K562 (cell line): ENCODE data around the gene SP6. TPM values are rescaled to one million over a fixed set of nuclear protein-coding genes. Genes with fewer than 3 reads are reported as not detected.

Experiments used
- FOXJ3 ChIP-seq: sonication (generic); formaldehyde crosslinking; IDR thresholded peaks from 2 replicates; pipeline ENCODE4 v1.4.0; 2020; ENCODE audit warnings: mild to moderate bottlenecking, missing genetic modification reagents
- MAFK ChIP-seq: IDR thresholded peaks from 2 replicates; pipeline ENCODE4 v1.6.1; 2011; ENCODE audit warnings: low read length, improper control_type of control experiment
- NFYB ChIP-seq: IDR thresholded peaks from 2 replicates; pipeline ENCODE4 v1.6.1; 2011; ENCODE audit warnings: mild to moderate bottlenecking, moderate library complexity; ENCODE audit not compliant: insufficient read length; ENCODE audit errors: extremely low read depth
- PCBP1 ChIP-seq: fragments of 200-400 bp; formaldehyde crosslinking; IDR thresholded peaks from 2 replicates; pipeline ENCODE4 v1.6.1; 2018; ENCODE audit warnings: mild to moderate bottlenecking, low read depth, low read length; ENCODE audit not compliant: poor library complexity, severe bottlenecking
- PCBP2 ChIP-seq: fragments of 200-400 bp; formaldehyde crosslinking; IDR thresholded peaks from 2 replicates; pipeline ENCODE4 v1.6.1; 2018; ENCODE audit warnings: low read length, low read depth, mild to moderate bottlenecking, moderate library complexity; ENCODE audit not compliant: poor library complexity, severe bottlenecking
- PHB2 ChIP-seq: fragments of 450-650 bp; IDR thresholded peaks from 2 replicates; pipeline ENCODE4 v1.6.1; 2017; ENCODE audit warnings: low read depth
- PHTF2 ChIP-seq: fragments of 250-450 bp; sonication (Bioruptor Pico); IDR thresholded peaks from 2 replicates; pipeline ENCODE4 v1.5.0; 2021; ENCODE audit warnings: mild to moderate bottlenecking
- POLR3A ChIP-seq: IDR thresholded peaks from 2 replicates; pipeline ENCODE4 v1.6.1; 2011; ENCODE audit warnings: borderline replicate concordance, mild to moderate bottlenecking, moderate library complexity; ENCODE audit not compliant: insufficient read length, insufficient read depth; ENCODE audit errors: extremely low read depth
- SLC30A9 ChIP-seq: fragments of 250-450 bp; sonication (Bioruptor Pico); IDR thresholded peaks from 2 replicates; pipeline ENCODE4 v1.8.0; 2022; ENCODE audit warnings: mild to moderate bottlenecking, moderate library complexity
- SUPT5H ChIP-seq: fragments of 450-650 bp; IDR thresholded peaks from 2 replicates; pipeline ENCODE4 v1.6.1; 2016
- TAL1 ChIP-seq: fragments of 450-650 bp; IDR thresholded peaks from 2 replicates; pipeline ENCODE4 v1.6.1; 2016; ENCODE audit warnings: mild to moderate bottlenecking
- TFAM ChIP-seq: fragments of 250-450 bp; sonication (Bioruptor Pico); conservative IDR thresholded peaks from 2 replicates; pipeline ENCODE4 v1.5.0; 2021; ENCODE audit warnings: mild to moderate bottlenecking, moderate library complexity
- ZNF146 ChIP-seq: IDR thresholded peaks from one replicate; pipeline ENCODE4 v1.6.1; 2018; ENCODE audit warnings: missing compliant biosample characterization; ENCODE audit not compliant: unreplicated experiment
- polyA plus RNA-seq, 8 experiments: library from polyadenylated mRNA; depleted of rRNA in 4 of 8; stranded (reverse) in 5 of 8; unstranded in 3 of 8; fragments of >200 nt; fragmentation: Nextera tagmentation in 2 of 8; fragmentation: Illumina TruSeq in 1 of 8; extraction: Ambion mirVana in 2 of 8; extraction: Trizol in 1 of 8; gene quantifications; 2 replicates each; pipeline versions ENCODE4 v1.2.1 to v1.2.3, GENCODE V29; 2011 to 2014; ENCODE audit warnings: inconsistent platforms in 1 of 8, missing spikeins in 1 of 8
- total RNA-seq, 7 experiments: library from RNA; depleted of rRNA in 6 of 7; stranded (reverse); fragments of >200 nt in 6 of 7; fragmentation: Illumina TruSeq in 2 of 7; extraction: Trizol in 2 of 7; gene quantifications; 2 replicates each; pipeline versions ENCODE4 v1.2.1 to v1.2.3, GENCODE V29; 2011 to 2021; ENCODE audit warnings: low replicate concordance in 1 of 7
- TF ChIP-seq, protein P1 (sequence below), 2 experiments: fragments of 450-650 bp in 1 of 2; IDR thresholded peaks; 2 replicates each; pipeline ENCODE4 v1.6.1; 2011 to 2017; ENCODE audit warnings: low read depth in 2 of 2, antibody characterized with exemption in 1 of 2, borderline replicate concordance in 1 of 2, low read length in 1 of 2, mild to moderate bottlenecking in 1 of 2, mixed read lengths in 1 of 2; ENCODE audit not compliant: control insufficient read depth in 1 of 2
- TF ChIP-seq, protein P2 (sequence below): fragments of 250-450 bp; sonication (Bioruptor Pico); IDR thresholded peaks from 2 replicates; pipeline ENCODE4 v1.8.0; 2022; ENCODE audit warnings: moderate library complexity, mild to moderate bottlenecking, inconsistent platforms
- TF ChIP-seq, protein P3 (sequence below): sonication (generic); formaldehyde crosslinking; IDR thresholded peaks from 2 replicates; pipeline ENCODE4 v1.8.0; 2022; ENCODE audit warnings: mild to moderate bottlenecking, missing genetic modification reagents
- TF ChIP-seq, protein P4 (sequence below): fragments of 150-350 bp; conservative IDR thresholded peaks from 2 replicates; pipeline ENCODE4 v1.6.1; 2014; ENCODE audit warnings: low read length
- TF ChIP-seq, protein P5 (sequence below): fragments of 250-450 bp; sonication (Bioruptor Pico); IDR thresholded peaks from 2 replicates; pipeline ENCODE4 v1.5.0; 2020; ENCODE audit warnings: mild to moderate bottlenecking

SP6 gene
- total and polyA plus RNA-seq, 9 of the 15 experiments (the other 6 are each of a cell fraction or from before 2014, with no cell fraction given) = 0.11 to 7.9 (median 2.2) TPM

DNA sequence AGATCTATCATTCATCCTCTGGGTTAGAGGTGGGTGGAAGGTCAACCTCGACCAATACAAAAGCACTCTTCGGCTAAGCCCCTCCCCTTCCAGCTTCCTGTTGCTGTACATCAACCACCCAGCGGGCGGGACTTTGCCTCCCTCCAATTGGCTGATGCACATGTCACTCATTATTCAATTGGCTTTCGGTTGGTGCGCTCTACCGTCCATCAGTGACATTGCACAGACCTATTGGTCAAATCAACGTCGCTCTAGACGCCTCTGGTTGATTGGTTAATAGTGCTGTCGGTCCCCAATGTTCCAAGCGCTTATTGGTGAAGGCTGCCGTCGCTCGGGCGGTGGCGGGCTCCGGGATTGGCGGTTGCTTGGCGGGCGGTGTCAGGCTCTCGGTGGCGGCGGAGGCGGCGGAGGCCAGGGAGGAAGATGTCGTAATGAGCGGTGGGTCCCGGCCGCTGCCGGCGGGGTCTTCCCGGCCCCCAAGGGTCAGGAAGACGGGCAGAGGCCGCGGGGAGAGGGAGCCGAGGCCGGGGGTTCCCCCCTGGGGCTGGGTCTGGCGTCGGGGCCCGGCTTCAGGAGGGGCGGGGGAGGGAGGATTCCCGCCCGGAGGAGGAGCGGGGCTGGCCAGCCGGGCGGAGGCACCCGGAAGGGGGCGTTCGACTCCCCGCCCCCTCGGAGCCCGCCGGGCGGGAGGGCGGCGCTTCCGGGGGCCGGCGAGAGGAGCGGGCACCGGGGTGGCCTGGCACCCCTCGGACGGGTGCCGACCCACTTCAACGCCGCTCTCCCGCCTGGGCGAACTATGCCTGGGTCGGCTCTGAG is 45.1 kb upstream of the SP6 start, which contains the start of gene SP2 (continued):
- TF ChIP-seq ZNF146 (CRISPR knock-in tag) (no peak), TAL1 (no peak), FOXJ3 (CRISPR knock-in tag) (no peak), SLC30A9 (CRISPR knock-in tag) (no peak), SUPT5H (peak; percentile 63), PCBP2 (no peak), MAFK (no peak), POLR3A (no peak), PHTF2 (no peak), TFAM (CRISPR knock-in tag) (no peak), PCBP1 (peak; percentile 96), PHB2 (no peak), NFYB (peak; percentile 99)
- TF ChIP-seq, protein P1, sequence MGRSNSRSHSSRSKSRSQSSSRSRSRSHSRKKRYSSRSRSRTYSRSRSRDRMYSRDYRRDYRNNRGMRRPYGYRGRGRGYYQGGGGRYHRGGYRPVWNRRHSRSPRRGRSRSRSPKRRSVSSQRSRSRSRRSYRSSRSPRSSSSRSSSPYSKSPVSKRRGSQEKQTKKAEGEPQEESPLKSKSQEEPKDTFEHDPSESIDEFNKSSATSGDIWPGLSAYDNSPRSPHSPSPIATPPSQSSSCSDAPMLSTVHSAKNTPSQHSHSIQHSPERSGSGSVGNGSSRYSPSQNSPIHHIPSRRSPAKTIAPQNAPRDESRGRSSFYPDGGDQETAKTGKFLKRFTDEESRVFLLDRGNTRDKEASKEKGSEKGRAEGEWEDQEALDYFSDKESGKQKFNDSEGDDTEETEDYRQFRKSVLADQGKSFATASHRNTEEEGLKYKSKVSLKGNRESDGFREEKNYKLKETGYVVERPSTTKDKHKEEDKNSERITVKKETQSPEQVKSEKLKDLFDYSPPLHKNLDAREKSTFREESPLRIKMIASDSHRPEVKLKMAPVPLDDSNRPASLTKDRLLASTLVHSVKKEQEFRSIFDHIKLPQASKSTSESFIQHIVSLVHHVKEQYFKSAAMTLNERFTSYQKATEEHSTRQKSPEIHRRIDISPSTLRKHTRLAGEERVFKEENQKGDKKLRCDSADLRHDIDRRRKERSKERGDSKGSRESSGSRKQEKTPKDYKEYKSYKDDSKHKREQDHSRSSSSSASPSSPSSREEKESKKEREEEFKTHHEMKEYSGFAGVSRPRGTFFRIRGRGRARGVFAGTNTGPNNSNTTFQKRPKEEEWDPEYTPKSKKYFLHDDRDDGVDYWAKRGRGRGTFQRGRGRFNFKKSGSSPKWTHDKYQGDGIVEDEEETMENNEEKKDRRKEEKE (IDR thresholded peaks at IDR 0.05; ENCODE audit: borderline replicate concordance in 1 of 2, control insufficient read depth in 1 of 2, low read depth in 2 of 2, low read length in 1 of 2) = no peak
- TF ChIP-seq, protein P2, sequence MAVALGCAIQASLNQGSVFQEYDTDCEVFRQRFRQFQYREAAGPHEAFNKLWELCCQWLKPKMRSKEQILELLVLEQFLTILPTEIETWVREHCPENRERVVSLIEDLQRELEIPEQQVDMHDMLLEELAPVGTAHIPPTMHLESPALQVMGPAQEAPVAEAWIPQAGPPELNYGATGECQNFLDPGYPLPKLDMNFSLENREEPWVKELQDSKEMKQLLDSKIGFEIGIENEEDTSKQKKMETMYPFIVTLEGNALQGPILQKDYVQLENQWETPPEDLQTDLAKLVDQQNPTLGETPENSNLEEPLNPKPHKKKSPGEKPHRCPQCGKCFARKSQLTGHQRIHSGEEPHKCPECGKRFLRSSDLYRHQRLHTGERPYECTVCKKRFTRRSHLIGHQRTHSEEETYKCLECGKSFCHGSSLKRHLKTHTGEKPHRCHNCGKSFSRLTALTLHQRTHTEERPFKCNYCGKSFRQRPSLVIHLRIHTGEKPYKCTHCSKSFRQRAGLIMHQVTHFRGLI (CRISPR knock-in tag) = no peak
- TF ChIP-seq, protein P3, sequence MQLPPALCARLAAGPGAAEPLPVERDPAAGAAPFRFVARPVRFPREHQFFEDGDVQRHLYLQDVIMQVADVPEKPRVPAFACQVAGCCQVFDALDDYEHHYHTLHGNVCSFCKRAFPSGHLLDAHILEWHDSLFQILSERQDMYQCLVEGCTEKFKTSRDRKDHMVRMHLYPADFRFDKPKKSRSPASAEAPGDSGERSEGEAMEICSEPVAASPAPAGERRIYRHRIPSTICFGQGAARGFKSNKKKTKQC (CRISPR knock-in tag) = 0 out of 2 replicates have a peak, but pooled peaks have one; percentile 39
- TF ChIP-seq, protein P4, sequence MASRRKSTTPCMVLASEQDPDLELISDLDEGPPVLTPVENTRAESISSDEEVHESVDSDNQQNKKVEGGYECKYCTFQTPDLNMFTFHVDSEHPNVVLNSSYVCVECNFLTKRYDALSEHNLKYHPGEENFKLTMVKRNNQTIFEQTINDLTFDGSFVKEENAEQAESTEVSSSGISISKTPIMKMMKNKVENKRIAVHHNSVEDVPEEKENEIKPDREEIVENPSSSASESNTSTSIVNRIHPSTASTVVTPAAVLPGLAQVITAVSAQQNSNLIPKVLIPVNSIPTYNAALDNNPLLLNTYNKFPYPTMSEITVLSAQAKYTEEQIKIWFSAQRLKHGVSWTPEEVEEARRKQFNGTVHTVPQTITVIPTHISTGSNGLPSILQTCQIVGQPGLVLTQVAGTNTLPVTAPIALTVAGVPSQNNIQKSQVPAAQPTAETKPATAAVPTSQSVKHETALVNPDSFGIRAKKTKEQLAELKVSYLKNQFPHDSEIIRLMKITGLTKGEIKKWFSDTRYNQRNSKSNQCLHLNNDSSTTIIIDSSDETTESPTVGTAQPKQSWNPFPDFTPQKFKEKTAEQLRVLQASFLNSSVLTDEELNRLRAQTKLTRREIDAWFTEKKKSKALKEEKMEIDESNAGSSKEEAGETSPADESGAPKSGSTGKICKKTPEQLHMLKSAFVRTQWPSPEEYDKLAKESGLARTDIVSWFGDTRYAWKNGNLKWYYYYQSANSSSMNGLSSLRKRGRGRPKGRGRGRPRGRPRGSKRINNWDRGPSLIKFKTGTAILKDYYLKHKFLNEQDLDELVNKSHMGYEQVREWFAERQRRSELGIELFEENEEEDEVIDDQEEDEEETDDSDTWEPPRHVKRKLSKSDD = no peak
- TF ChIP-seq, protein P5, sequence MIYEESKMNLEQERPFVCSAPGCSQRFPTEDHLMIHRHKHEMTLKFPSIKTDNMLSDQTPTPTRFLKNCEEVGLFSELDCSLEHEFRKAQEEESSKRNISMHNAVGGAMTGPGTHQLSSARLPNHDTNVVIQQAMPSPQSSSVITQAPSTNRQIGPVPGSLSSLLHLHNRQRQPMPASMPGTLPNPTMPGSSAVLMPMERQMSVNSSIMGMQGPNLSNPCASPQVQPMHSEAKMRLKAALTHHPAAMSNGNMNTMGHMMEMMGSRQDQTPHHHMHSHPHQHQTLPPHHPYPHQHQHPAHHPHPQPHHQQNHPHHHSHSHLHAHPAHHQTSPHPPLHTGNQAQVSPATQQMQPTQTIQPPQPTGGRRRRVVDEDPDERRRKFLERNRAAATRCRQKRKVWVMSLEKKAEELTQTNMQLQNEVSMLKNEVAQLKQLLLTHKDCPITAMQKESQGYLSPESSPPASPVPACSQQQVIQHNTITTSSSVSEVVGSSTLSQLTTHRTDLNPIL = no peak
